Airway epithelial cell (primary cell): ENCODE results near the gene CDC7. TPM values are rescaled to one million over a fixed set of nuclear protein-coding genes. Genes with fewer than 3 reads are reported as not detected.

Source experiments
- total RNA-seq: library from RNA; depleted of rRNA; stranded (reverse); fragments of >200 nt; gene quantifications from 2 replicates; pipeline ENCODE4 v1.2.3, GENCODE V29; 2015

Gene CDC7
- total RNA-seq = 8.0 and 9.0 TPM in 2 replicates

GRCh38 chr1:91500756-91501522, at the start of gene CDC7:
TSS of gene CDC7 (plus strand) at chr1:91500851. CDS start at chr1:91501717, 866 bp downstream.

Other genes starting within 250 kb of the CDC7 start
- 0.07 TPM in 1 of 2 replicates, not detected in the other for gene HFM1, start 96.0 kb upstream of the CDC7 start, total RNA-seq